PC-3 (cell line): ENCODE measurements around the gene GZMH. TPM values are rescaled to one million over a fixed set of nuclear protein-coding genes. Genes with fewer than 3 reads are reported as not detected.

Experiments
- ATAC-seq: fragments of 200-7000 bp; cut with Tn5 transposase; 2 replicates; pipeline ENCODE4 v1.9.1; 2020; ENCODE audit warnings: mild to moderate bottlenecking, moderate library complexity
- BruUV-seq: library from RNA; stranded (reverse); fragments of 400-500 nt; replicated peaks from 2 replicates; lab custom pipeline; 2021; lab: Mats Ljungman, UMichigan
- CTCF ChIA-PET: fragments of 300-600 bp; sonication (Branson Sonifier 250); formaldehyde crosslinking; loops from one replicate; lab custom pipeline; 2022; ENCODE audit warnings: antibody characterized with exemption; lab: Charles Lee
- POLR2A ChIA-PET: fragments of 300-600 bp; sonication (Branson Sonifier 250); formaldehyde crosslinking; loops from one replicate; lab custom pipeline; 2022; ENCODE audit warnings: antibody characterized with exemption; ENCODE audit not compliant: unreplicated experiment; lab: Charles Lee
- DNase-seq: peaks from one replicate; pipeline ENCODE4 v3.0.0-alpha.2; 2015
- H2AFZ ChIP-seq: fragments of 300-600 bp; sonication (generic); 2 replicates; pipeline ENCODE4 v1.6.0; 2016; ENCODE audit warnings: antibody characterized with exemption, low read length
- H3F3A ChIP-seq: fragments of 300-600 bp; sonication (generic); one replicate; pipeline ENCODE4 v1.6.0; 2017; ENCODE audit warnings: antibody characterized with exemption, low read length, control low read depth, mild to moderate bottlenecking; ENCODE audit not compliant: unreplicated experiment
- H3K27ac ChIP-seq: fragments of 300-600 bp; sonication (generic); 2 replicates; pipeline ENCODE4 v1.5.1; 2016; ENCODE audit warnings: mild to moderate bottlenecking, low read length
- H3K27me3 ChIP-seq: fragments of 300-600 bp; sonication (generic); 2 replicates; pipeline ENCODE4 v1.6.1; 2016; ENCODE audit warnings: low read length, mixed read lengths
- H3K36me3 ChIP-seq: fragments of 300-600 bp; sonication (generic); 2 replicates; pipeline ENCODE4 v1.6.1; 2016; ENCODE audit warnings: low read depth, mixed run types, low read length, mixed read lengths
- H3K4me1 ChIP-seq: fragments of 300-600 bp; sonication (generic); 2 replicates; pipeline ENCODE4 v1.5.1; 2016; ENCODE audit warnings: low read length; ENCODE audit not compliant: insufficient read depth
- H3K4me2 ChIP-seq: fragments of 300-600 bp; sonication (generic); 2 replicates; pipeline ENCODE4 v1.6.0; 2016; ENCODE audit warnings: low read length
- H3K4me3 ChIP-seq: fragments of 300-600 bp; sonication (generic); 2 replicates; pipeline ENCODE4 v1.5.1; 2016; ENCODE audit warnings: mild to moderate bottlenecking, low read length, mixed read lengths
- H3K79me2 ChIP-seq: fragments of 300-600 bp; sonication (generic); 2 replicates; pipeline ENCODE4 v1.6.1; 2017; ENCODE audit warnings: low read length, mixed read lengths
- H3K9ac ChIP-seq: fragments of 300-600 bp; sonication (generic); 2 replicates; pipeline ENCODE4 v1.6.0; 2016; ENCODE audit warnings: mild to moderate bottlenecking, low read length
- H3K9me2 ChIP-seq: fragments of 300-600 bp; sonication (generic); replicated peaks from 2 replicates; pipeline ENCODE4 v1.6.1; 2016; ENCODE audit warnings: mixed run types, low read length, mixed read lengths
- H3K9me3 ChIP-seq: fragments of 300-600 bp; sonication (generic); 2 replicates; pipeline ENCODE4 v1.6.1; 2016; ENCODE audit warnings: low read length, mixed read lengths
- H4K20me1 ChIP-seq: fragments of 300-600 bp; sonication (generic); 2 replicates; pipeline ENCODE4 v1.6.1; 2016; ENCODE audit warnings: low read length, mixed read lengths
- EZH2 ChIP-seq: fragments of 300-600 bp; sonication (generic); IDR thresholded peaks from one replicate; pipeline ENCODE4 v1.6.1; 2017; ENCODE audit warnings: antibody characterized with exemption, mild to moderate bottlenecking, low read length; ENCODE audit not compliant: unreplicated experiment
- EZH2phosphoT487 ChIP-seq: fragments of 300-600 bp; sonication (generic); IDR thresholded peaks from 2 replicates; pipeline ENCODE4 v1.6.1; 2018; ENCODE audit warnings: mild to moderate bottlenecking, antibody characterized with exemption, low read length, borderline replicate concordance
- intact Hi-C: fragments of 100-400 bp; cut with micrococcal nuclease; formaldehyde crosslinking; loops from 2 replicates; pipeline ENCODE4 v1.9.0; 2023
- total RNA-seq: library from RNA; depleted of rRNA; stranded (reverse); fragments of >200 nt; gene quantifications from 2 replicates; pipeline ENCODE4 v1.2.3, GENCODE V29; 2014
- TF ChIP-seq, protein P1 (sequence below): fragments of 300-600 bp; sonication (generic); conservative IDR thresholded peaks from 2 replicates; pipeline ENCODE4 v1.5.1; 2017; ENCODE audit warnings: antibody characterized with exemption, low read depth, mild to moderate bottlenecking, low read length

Gene GZMH
- total RNA-seq, 1 experiment from 2014 or later: not detected

DNA sequence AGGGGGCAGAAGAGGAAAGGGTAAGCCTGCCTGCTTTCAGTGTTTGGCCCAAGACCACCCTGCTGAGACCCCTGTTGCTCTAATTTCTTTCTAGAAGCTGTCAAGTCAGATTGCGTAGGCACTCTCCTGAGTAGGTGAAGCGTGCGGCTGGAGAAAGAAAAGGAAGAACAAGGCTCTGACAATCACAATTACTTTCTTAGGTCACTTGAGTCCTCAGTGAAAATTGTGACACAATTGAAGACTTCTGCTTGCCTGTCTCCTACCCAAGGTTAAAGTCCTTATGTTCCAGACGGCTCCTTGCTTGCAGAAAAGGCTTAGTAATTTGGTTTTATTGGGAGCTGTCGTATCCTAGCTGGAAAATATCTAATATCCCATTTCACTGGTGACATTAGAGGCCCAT lies 32.7 kb downstream of the GZMH start:
- no peak overlapping the region for H3K4me2 ChIP-seq
- TF ChIP-seq EZH2 (no peak), EZH2phosphoT487 (no peak)
- TF ChIP-seq, protein P1, sequence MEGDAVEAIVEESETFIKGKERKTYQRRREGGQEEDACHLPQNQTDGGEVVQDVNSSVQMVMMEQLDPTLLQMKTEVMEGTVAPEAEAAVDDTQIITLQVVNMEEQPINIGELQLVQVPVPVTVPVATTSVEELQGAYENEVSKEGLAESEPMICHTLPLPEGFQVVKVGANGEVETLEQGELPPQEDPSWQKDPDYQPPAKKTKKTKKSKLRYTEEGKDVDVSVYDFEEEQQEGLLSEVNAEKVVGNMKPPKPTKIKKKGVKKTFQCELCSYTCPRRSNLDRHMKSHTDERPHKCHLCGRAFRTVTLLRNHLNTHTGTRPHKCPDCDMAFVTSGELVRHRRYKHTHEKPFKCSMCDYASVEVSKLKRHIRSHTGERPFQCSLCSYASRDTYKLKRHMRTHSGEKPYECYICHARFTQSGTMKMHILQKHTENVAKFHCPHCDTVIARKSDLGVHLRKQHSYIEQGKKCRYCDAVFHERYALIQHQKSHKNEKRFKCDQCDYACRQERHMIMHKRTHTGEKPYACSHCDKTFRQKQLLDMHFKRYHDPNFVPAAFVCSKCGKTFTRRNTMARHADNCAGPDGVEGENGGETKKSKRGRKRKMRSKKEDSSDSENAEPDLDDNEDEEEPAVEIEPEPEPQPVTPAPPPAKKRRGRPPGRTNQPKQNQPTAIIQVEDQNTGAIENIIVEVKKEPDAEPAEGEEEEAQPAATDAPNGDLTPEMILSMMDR: no peak
- intact Hi-C loops: no loop called here
- H3K9ac ChIP-seq: no peak overlapping the region
- ATAC-seq (no peak), DNase-seq (no peak)
- no peaks in the 10 kb centered on the region for H3K9me3 ChIP-seq
- ChIA-PET POLR2A (no interaction called here), CTCF (no interaction called here)
- H3K9me2 ChIP-seq: no peaks in the 10 kb centered on the region
- H3K27me3 ChIP-seq: peaks cover 51% of the 10 kb centered on the region
- H2AFZ ChIP-seq: no peak overlapping the region
- no peaks in the 10 kb centered on the region for H3K36me3 ChIP-seq
- no peaks in the 10 kb centered on the region for H3K79me2 ChIP-seq
- H3F3A ChIP-seq: no peaks in the 10 kb centered on the region
- BruUV-seq: no TSS peak
- H4K20me1 ChIP-seq: no peaks in the 10 kb centered on the region
- H3K4me1 ChIP-seq: no peaks in the 10 kb centered on the region
- no peak overlapping the region for H3K27ac ChIP-seq
- no peak overlapping the region for H3K4me3 ChIP-seq

DNA sequence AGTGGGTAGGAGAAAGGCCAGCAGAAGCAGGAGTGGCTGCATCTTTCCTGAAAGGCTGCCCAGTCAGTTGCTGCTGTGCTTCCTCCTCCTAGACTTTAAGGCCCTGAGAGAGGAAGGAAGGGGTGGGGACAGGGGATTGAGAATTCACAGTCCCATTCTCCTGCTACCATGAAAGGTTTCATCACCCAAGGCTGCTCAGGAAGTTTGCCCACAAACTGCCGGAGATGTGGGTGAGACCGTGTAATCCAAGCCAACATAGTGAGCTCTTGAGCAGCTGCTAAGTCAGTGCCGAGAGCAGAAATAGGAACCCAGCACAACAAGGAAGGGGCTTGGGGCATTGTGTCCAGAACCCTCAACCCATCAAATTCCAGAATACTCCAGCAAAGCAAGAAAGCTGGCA lies 33.3 kb downstream of the GZMH start, which contains the start of gene CTSG:
TSS of gene CTSG (minus strand) at position 69 of the 400 bp plus-strand sequence. CDS start at position 42, 27 bp downstream.
- ChIA-PET POLR2A (no interaction called here), CTCF (no interaction called here)
- H3F3A ChIP-seq: no peaks in the 10 kb centered on the region
- H3K9me2 ChIP-seq: no peaks in the 10 kb centered on the region
- no TSS peak for BruUV-seq
- no peaks in the 10 kb centered on the region for H3K79me2 ChIP-seq
- H3K9me3 ChIP-seq: no peaks in the 10 kb centered on the region
- no peak within 1 kb of the TSS for H3K4me3 ChIP-seq
- H3K4me2 ChIP-seq: no peak within 1 kb of the TSS
- intact Hi-C loops: no loop called here
- no peaks in the 10 kb centered on the region for H3K36me3 ChIP-seq
- no peak within 1 kb of the TSS for H3K27ac ChIP-seq
- H4K20me1 ChIP-seq: no peaks in the 10 kb centered on the region
- no peak within 1 kb of the TSS for H3K9ac ChIP-seq
- ATAC-seq: no peak
- no peak within 1 kb of the TSS for H2AFZ ChIP-seq
- no peak for TF ChIP-seq EZH2
- TF ChIP-seq, protein P1: no peak
- TF ChIP-seq EZH2phosphoT487: no peak
- H3K4me1 ChIP-seq: no peaks in the 10 kb centered on the region
- peaks cover 51% of the 10 kb centered on the region for H3K27me3 ChIP-seq
- DNase-seq: no peak

DNA sequence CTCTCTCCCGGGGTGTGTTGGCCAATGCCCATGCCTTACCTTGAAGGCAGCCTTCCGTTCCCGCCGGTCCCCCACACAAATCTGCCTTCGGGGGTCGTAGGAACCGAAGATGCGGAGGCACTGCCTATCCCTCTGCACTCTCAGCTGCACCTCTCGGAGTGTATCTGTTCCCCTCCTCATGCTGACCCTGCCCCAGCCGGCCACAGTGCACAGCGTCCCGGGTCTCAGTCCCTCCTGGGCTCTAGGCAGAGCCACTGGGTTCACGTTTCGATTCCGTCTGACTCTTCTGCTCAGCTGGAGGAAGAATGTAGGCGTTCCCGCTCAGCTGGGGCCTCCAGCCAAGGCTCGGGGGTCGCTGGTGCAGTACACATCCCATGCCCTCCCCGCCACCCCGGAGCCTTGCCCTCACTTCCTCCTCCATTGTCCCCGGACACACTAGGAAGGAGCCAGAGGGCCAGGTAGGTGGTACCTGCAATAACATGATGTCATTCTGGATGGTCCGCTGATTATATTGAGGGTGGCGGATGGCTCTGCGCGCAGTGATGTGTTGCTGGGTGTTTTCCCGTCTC lies 35.2 kb downstream of the GZMH start:
- CTCF ChIA-PET: no interaction called here
- no peaks in the 10 kb centered on the region for H4K20me1 ChIP-seq
- H3K27me3 ChIP-seq: peaks cover 51% of the 10 kb centered on the region
- POLR2A ChIA-PET: no interaction called here
- TF ChIP-seq EZH2: no peak
- TF ChIP-seq EZH2phosphoT487: no peak
- TF ChIP-seq, protein P1: no peak
- no peaks in the 10 kb centered on the region for H3K9me3 ChIP-seq
- H3K79me2 ChIP-seq: no peaks in the 10 kb centered on the region
- no peak overlapping the region for H2AFZ ChIP-seq
- H3F3A ChIP-seq: no peaks in the 10 kb centered on the region
- no peaks in the 10 kb centered on the region for H3K4me1 ChIP-seq
- ATAC-seq (no peak), DNase-seq (no peak)
- H3K9me2 ChIP-seq: no peaks in the 10 kb centered on the region
- no peak overlapping the region for H3K9ac ChIP-seq
- BruUV-seq: no TSS peak
- no peaks in the 10 kb centered on the region for H3K36me3 ChIP-seq
- H3K27ac ChIP-seq: no peak overlapping the region
- H3K4me3 ChIP-seq: no peak overlapping the region
- intact Hi-C loops: no loop called here
- no peak overlapping the region for H3K4me2 ChIP-seq
